ENCODE data around the gene C10orf90. TPM values are rescaled to one million over a fixed set of nuclear protein-coding genes. Genes with fewer than 3 reads are reported as not detected.

C10orf90 gene
- polyA plus RNA-seq, 4 donors: 0.52 to 0.97 (median 0.72) TPM

DNA sequence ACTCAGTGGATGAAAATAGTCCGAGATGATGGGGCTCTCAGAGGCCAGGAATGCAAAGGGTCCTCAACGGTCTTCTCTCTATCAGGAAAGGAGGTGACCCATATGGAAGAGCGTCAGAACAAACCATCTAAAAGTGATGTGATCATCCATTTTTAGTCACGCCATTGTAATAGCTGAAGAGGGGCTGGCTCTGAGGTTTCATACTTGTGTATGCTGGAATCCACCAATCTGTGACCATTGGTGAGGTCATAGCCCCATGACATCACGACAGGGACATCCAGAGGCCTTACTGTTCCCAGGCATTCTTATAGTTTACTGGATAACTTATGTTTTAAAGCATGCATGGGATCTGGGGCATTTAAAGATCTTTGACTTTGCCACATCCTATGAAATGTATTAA lies 83.6 kb downstream of the C10orf90 start:
- no peak for DNase-seq (ENCODE audit: low read depth in 4 of 4, low spot score in 3 of 4)

DNA sequence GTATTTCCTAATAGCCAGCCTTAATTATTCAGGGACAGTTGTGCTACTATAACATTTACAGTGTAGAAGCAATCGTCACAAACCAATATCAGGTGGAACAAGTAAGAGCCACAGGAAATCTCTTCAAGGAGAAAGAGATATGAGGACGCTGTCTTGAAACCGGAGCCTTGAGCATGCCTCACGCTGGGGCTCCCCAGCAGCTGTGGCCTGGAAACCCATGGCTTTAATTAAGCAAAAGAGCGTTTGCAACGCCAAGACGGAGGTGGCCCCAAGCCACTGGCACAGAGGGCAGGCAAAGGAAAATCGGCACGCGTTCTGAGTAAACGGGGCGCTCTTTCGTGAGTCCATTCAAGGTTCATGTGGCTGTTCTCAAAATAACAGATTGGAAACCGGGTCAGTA lies 84.4 kb downstream of the C10orf90 start:
- no peak for DNase-seq (ENCODE audit: low read depth in 4 of 4, low spot score in 3 of 4)

DNA sequence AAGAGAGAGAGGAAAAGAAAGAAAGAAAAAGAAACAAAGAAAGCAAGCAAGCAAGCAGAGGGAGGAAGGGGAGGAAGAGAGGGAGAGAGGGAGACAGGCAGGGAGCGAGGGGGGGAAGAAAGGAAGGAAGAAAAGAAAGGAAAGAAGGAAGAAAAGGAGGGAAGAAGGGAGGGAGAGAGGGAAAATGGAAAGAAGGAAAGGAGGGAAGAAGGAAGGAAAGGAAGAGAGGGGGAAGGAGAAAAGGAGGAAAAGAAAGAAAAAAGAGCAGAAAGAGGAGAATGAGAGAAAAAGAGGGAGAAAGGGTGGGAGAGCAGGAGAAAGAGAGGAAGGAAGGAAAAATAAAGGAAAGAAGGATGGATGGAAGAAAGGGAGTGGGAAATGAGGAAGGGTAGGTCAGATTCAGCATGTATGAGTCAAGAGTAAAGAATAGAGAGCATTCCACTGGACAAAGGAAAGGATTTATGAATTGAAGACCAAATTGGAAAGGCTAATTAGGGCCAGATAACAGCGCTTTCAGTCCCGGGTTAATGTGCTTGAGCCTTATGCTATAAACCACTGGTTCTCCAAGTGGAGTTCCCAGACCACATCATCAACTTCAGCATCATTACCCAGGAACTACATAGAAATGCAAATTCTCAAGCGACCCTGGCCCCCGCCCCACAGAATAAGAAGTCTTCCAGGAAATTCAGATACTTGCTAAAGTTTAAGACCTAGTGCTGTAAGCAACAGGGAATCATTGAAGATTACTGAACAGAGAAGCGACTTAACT lies 85.1 kb downstream of the C10orf90 start:
- DNase-seq (ENCODE audit: low read depth in 4 of 4, low spot score in 3 of 4): no peak

DNA sequence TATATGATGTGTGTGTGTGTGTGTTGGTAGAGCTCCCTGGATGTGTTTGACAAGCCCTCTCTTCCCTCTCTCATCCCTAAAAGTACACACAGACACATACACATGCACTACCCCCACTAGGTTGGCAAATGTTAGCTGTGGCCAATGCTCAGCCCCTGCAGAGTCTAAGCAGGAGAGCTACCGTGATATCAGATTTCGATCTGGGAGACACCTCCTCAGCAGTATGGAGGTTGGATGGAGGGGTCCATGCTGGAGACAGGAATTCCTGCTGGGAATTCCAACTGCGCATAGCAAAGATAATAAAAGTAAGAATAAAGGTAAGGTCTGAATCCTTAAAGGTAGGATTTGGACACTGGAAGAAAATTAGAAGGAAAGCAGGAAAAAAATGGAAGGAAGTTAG lies 85.7 kb downstream of the C10orf90 start:
- no peak for DNase-seq (ENCODE audit: low read depth in 4 of 4, low spot score in 3 of 4)

DNA sequence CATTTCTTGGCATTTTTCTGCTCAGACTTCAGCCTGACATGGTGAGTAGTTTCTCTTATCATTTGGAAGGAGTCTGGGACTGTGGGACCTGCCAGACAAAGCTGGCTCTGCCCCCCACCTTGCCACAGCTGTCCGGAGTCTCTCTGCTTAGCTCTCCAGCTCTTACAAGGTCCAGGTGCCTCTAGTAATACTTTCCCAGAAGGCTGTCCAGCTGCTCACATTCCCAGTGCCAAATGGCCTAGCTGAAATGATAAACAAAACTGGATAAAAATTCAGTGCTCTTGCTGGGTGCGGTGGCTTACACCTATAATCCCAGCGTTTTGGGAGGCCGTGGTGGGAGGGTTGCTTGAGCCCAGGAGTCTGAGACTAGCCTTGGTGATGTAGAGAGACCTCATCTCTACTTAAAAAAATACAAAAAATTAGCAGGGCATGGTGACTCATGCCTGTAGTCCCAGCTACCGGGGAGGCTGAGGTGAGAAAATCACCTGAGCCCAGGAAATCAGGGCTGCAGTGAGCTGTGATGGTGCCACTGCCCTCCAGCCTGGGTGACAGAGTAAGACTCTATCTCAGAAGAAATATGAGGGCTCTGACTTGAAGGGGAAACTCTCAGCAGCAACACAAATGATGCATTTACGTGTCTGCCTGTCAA lies 86.8 kb downstream of the C10orf90 start:
- no peak for DNase-seq (ENCODE audit: low read depth in 4 of 4, low spot score in 3 of 4)

DNA sequence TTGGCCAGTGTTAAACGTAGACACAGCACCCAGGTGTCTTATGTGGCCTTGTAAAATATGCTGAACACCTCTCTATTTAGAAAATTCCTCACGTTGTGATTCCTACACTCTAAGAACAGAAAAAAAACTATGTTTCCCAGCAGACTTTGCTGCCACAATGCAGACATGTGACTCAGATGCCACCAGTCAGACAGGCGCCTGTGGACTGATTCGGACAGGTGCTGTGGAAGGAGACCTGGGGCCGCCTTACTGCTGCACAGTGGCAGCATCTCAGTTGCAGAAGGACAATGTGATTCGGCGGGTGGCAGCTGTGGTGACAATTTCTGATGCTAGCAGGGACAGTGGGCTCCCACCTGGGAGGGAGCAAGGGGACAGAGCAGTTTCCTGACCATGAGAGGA lies 88.8 kb downstream of the C10orf90 start:
- no peak for DNase-seq (ENCODE audit: low read depth in 4 of 4, low spot score in 3 of 4)

DNA sequence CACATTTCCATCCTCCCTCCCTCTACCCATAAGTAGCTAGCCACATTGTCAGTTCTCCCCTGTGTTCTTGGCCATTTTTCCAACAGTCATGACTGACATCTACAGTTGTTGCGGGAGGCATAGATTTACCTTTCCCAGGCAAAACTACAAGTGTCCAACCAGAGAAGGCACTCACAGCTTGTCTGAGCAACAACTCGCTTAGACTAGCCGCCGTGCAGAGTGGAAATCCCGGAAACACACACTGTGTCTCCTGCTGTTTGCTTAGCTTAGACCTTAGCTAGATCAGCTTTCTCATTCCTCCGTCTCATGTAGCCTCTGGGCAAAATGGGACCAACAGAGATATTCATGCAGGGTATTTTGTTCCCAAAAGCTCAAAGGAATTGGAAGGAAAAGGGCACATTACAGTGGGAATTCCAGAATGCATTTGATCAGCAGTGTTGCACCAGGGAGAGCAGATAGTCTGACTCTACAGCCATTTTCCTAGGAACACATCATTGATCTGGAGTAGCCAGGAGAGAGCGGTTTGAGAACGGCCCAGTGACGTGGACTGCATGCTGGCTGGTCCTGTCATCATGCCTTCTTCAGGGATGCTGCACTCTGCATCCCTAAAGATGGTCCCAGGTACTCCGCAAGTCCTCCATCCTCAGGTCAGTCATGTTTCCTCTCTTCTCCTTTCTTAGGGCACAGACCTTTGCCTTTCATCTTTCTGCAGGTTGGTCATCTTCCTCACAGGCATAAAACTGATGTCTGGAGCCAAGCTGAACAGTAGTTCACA lies 89.4 kb downstream of the C10orf90 start:
- no peak for DNase-seq (ENCODE audit: low read depth in 4 of 4, low spot score in 3 of 4)

DNA sequence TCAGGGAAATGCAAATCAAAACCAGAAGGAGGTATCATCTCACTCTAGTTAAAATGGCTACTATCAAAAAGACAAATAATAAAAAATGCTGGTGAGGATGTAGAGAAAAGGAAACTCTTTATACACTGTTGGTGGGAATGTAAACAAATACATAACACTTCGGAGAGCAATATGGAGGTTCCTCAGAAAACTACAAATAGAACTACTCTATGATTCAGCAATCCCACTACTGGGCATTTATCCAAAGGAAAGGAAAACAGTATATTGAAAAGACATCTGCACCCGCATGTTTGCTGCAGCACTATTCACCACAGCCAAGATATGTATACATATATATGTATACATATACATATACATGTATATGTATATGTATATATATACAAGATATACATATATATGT lies 94.2 kb downstream of the C10orf90 start:
- DNase-seq (ENCODE audit: low read depth in 4 of 4, low spot score in 3 of 4): no peak

DNA sequence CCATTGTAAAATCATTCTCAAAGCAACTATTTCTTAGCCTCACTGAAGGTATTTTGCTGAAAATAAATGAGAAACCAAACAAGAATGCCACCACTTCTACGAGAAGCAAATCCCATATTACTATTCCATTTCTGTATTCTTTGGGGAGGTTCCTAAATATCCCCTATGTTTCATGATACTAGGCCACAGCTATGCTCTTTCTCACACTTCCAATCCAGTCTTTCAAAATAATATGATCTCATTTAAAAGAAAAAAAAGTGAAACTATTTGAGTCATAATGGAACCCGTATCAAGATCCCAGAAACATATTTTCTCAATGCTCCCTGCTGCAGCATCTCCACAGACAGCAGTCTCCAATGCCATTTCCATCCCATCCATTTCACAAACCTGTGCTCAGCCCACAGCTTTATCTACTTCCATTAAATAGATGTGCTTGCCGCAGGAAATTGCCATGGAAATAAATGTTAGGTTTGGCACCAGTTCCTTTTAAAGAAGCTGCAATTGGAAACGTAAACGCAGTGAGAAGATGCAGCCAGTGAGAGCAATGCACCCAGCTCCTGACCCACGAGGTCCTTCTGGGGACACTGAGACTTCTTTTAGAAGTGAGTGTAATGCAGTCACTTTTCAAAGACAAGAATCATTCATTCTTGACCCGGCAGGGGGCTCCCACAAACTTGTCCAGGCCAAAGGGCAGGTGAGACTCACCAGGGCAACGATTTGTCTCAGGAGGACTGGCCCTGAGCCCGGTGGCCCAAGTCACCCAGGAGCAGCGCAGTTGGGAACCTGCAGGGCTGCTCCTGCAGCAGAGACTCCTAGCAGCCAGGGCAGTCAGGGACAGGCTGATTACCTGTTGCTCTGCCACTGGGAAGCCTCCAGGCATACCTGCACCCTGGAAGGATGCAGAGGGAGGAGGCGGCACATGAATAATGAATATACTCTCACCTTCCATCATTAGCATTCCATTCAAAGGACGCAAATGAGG lies 99.6 kb downstream of the C10orf90 start:
- no peak for DNase-seq (ENCODE audit: low read depth in 4 of 4, low spot score in 3 of 4)

DNA sequence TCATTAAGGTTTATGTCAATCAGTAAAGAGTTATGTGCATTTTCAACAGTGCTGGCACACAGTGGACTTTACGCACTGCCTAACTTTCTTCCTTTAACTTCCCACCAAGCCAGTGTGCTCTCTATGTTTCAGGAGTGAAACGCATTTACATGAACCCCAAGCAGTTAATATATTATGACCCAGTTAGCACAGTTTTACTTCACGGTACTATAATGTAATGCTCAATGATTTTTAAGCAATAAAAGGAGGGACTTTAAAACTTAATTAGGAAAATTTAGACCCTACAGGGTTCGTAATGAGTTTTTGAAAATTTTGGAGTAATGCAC lies 100.3 kb downstream of the C10orf90 start:
- no peak for DNase-seq (ENCODE audit: low read depth in 4 of 4, low spot score in 3 of 4)

DNA sequence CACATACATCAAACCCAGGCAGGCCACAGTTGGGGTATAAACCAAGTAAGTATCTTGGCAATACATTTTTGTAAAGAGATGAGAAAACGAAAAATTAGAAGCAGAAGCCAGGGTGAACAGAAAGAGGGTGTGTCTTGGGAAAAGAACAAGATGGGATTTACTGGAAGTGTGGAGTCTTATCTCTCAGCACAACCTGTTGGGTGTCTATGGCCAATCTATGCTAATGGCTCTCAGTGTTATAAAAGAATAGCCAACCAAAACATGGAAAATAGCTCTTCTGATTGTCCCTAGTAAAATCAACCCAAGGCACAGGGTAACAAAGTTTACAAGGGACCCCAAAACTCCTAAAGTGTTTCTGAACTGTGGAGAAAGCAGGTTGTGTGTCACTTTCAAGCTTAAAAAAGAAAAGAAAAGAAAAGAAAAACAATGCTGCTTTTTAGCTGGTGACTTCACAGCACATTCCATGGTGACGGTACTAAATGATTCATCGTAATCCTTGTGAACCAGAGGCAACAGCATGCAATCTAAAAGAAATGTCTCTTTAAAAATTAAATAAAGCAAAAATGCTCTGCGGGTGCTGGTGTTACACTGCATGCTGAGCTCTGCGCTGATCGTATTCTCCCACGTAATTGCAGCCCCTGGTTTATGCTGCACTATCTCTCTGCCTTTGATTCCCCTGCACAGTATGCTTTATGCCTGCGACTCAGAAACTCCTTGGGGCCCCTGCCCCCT lies 100.8 kb downstream of the C10orf90 start:
- DNase-seq (ENCODE audit: low read depth in 4 of 4, low spot score in 3 of 4): no peak

DNA sequence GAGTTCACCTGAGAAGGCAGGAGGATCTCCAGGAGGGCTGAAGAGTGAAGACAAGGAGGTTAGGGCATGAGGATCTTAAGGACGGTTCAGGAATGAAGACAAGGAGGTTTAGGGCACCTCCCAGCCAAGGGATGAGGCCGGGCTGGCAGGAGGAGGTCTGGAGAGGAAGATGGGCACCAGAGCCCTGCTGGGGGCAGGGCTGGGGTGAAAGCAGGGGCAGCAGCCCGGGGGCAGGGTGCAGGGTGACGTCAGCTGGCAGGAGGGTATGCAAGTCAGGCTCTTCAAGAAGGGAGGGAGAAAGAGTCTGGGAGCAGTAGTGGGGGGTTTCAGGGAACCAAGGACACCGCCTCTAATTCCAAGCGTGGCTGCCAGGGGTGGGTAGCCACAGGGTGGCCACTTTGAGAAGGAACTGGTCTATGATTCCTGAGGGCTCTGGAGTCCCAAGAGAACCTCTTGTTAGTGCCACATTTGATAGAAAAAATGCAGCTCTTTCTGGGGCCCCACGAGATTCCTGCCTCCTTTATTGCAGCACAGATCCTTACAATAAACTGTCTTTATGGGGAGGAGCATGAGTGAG lies 101.6 kb downstream of the C10orf90 start:
- DNase-seq (ENCODE audit: low read depth in 4 of 4, low spot score in 3 of 4): no peak

DNA sequence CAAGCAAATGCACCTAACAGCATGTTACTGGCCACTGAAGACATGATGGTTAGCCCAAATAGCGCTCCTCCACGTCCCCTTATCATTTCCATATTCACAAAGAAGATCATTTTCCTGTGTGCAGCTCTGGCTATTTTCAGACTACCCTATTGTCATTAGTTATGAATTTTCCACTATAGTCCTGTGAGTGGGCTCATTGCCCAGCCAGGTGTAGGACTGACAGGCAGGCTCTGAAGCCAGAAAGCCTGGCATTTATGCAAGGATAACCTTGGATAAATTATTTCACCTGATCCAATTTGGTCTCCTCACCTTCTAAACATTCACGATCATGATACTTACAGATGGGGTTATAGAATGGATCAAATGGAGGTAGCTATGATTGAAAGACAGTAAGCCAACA lies 104.6 kb downstream of the C10orf90 start:
- DNase-seq (ENCODE audit: low read depth in 4 of 4, low spot score in 3 of 4): no peak

DNA sequence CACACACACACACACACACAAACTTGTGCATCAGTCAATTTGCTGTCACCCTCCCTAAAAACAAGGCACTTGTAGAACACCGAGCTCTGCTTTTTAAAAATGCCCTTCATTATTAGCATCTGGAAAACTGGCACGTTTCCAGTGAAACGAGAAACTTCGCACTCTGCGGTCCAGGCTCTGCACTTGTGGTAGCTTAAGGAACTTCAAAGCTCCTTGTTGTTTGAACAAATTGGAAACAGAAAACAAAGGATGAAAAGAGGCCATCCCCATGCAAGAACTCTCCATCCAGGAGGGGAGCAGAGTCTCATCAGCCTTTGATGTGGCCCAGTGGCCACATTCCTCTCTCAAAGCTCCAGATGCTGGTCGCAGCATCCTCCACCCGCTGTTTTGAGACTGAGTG lies 105.1 kb downstream of the C10orf90 start:
- no peak for DNase-seq (ENCODE audit: low read depth in 4 of 4, low spot score in 3 of 4)

DNA sequence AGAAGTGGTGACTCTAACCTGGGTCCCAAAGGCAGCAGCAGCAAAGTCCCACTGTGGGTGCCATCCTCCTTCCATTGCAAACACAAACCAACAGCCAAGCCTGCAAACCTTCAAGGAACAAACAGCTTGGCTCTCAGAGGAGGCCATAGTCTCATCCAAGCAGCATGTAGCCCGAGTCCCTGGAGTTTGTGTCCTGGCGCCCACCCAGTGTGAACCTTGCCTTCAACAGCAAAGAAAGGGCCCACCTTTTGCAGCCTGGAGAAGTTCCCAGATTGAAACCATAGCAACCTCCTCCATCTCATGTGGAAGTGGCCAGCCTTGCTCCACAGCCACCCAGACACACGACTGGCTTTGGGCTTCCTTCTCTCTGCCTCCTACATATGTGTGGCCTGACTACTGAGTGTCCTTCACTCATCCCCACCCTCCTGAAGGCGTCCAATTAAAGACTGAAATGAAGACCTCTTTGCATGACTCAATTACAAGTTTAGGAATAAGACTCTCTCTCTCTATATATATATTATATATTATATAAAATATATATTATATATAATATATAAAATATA lies 106.1 kb downstream of the C10orf90 start:
- DNase-seq (ENCODE audit: low read depth in 4 of 4, low spot score in 3 of 4): no peak

DNA sequence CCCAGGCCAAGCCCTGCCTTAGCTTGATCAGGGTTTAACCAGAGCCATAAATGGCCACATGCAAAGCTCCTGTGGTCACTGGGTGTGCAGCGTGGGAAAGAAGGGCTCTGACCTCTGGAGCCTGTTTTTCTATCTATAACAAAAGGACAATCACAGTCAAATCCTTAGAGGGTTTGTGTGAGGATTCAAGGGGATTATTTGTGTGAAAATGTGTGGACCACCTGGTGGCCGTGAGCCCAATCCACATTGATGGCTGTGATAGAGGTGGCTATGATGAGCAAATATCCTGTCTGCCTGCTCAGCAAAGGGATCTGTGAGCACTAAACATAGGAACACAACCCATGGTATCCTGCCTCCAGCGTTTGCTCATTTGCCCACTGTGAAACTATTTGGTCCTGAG lies 107.1 kb downstream of the C10orf90 start:
- DNase-seq (ENCODE audit: low read depth in 4 of 4, low spot score in 3 of 4): no peak

DNA sequence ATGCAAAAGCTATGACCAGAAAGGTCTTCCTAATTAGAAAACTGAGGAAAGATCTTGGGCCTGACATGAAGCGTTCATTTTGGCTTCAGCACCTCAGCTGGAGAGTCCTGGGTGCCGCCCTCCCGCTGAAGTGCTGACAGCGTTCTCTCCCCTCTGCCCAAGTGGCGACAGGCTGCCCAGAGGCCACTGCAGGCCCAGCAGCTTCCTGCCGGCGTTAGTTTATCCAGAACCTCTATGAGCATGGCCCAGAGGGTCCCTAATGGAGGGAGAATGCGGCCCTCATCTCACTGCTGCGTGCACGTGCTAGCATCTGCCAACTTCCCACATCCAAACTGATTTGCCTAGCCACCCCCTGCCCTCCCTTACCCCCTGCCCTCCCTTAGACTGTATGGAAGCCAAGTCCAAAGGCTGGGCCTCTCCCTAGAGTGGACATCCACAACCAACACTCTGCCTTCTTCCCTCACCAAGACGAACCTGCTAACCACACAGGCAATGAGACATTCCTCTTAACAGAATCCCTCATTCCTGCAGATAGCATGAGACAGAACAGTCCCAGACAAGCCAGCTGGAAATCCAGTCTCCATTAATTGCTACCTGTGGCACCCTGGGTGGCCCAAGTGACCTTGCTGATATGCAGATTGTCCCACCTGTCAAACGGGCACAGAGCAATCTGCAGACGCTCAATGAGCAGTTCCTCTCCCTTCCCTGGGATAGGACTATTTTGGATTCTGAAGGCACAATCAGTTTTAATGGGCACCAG lies 108.4 kb downstream of the C10orf90 start:
- no peak for DNase-seq (ENCODE audit: low read depth in 4 of 4, low spot score in 3 of 4)

DNA sequence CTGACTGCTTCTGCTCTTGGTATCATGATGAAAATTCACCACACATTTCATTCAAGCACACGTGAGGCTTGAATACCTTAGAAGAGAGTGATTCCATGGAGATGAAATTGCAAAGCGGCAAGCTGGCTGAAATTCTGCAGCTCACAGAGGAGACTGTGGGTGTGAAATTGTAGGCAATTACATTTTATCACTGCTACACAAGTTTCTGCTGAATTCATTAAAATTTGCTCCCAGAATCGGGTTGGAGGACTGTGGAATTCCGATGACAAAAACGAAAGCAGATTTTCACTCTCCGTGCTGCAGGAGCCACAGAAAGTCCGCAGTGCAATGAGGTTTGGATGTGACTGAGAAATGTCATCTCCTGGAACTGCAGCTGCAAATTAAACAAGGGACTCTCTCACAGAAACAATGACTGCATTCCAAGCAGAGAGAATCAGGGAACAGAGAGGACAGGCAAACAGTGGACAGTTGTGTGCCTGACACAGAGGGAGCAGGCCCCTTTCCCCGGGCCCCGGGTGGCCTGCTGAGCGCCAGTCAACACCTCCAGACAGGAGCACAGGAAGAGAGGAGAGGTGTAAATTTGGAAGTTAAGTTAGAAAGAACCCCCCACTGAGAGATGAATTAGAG lies 109.1 kb downstream of the C10orf90 start:
- DNase-seq (ENCODE audit: low read depth in 4 of 4, low spot score in 3 of 4): no peak
